ENCODE data around the gene LRATD1. TPM values are rescaled to one million over a fixed set of nuclear protein-coding genes. Genes with fewer than 3 reads are reported as not detected.

LRATD1 gene
- total RNA-seq, 1 experiment from 2014 or later = not detected

DNA sequence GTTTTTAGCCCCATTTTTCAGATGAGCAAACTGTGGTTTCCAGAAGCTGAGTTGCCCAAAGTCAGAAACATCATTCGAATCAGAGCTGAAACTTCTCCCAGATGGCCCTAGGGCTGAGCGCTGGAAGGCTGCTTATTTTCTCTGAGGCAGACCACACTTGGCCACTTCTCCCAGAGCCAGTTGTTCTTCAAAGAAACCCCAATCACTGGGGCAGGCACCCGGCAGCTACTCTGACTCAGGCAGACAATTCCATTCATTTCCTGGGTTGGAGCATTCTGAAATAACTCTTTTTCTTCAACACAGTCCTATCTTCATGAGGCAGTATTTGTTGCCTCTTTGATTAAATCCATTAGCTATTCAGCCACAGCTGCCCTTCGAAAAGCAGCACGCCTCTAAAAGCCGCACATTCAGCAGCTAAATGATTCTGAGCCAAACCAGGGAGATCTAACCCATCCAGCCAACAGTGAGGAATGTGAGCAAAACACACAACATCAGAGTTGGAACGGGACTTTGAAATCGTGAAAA, 40.9 kb downstream of the LRATD1 start:
- Histone ChIP-seq H3K9me2 (replicated peaks; ENCODE audit: insufficient read depth, low read length) (no peaks in the 10 kb centered on the region), H3K4me2 (ENCODE audit: low read depth, low read length, poor library complexity, severe bottlenecking) (no peak overlapping the region), H2AFZ (ENCODE audit: low read length) (no peak overlapping the region), H3K36me3 (ENCODE audit: insufficient read depth, low read length) (no peaks in the 10 kb centered on the region), H3K9ac (ENCODE audit: low read length) (no peak overlapping the region), H3K4me1 (ENCODE audit: low read length) (no peaks in the 10 kb centered on the region), H4K20me1 (ENCODE audit: insufficient read depth, low read depth, low read length) (no peaks in the 10 kb centered on the region), H3K79me2 (ENCODE audit: low read length) (no peaks in the 10 kb centered on the region), H3K27ac (ENCODE audit: low read length) (no peak overlapping the region), H3K9me3 (ENCODE audit: low read length) (no peaks in the 10 kb centered on the region), H3K27me3 (ENCODE audit: low read length) (no peaks in the 10 kb centered on the region), H3K4me3 (ENCODE audit: low read length) (no peak overlapping the region)
- no peak for DNase-seq

DNA sequence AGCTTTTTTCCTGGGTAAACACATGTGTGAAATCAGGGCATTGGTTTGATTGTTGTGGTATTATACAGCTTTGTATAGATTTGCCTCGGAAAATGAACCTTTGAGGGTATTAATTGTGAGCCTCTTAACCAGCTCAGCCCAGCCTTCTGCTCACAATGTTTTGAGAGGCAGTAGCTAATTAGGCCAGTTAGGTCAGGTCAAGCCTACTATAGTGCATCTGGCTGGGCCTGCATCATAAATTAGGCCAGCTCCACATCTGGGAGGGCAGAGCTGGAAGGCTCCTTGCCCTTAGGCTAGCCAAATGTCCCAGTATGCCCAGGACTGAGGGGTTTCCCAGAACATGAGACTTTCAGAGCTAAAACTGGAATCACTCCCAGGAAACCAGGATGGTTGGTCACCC, 43.0 kb downstream of the LRATD1 start:
- H3K4me2 ChIP-seq (ENCODE audit: low read depth, low read length, poor library complexity, severe bottlenecking) = no peak overlapping the region
- no peak overlapping the region for H2AFZ ChIP-seq (ENCODE audit: low read length)
- H4K20me1 ChIP-seq (ENCODE audit: insufficient read depth, low read depth, low read length) = no peaks in the 10 kb centered on the region

DNA sequence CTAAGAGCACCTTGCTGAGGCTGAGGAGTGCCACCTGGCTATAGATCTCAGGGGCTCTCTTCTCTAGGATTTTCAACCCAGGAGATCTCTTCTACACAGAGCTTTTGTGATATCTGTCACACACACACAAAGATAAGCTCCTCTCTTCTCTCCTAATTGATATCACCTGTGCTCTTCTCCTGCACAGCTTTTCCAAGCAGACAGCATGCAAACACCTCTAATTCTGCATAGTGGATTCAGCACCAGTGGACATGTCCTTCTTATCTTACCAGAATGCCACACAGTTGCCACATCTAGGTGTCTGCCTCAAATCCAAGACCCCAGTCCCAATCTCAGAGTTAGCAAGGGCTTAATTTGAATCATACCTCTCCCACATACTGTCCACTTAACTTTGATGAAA, 43.9 kb downstream of the LRATD1 start:
- Histone ChIP-seq H3K79me2 (ENCODE audit: low read length) (no peaks in the 10 kb centered on the region), H4K20me1 (ENCODE audit: insufficient read depth, low read depth, low read length) (no peaks in the 10 kb centered on the region), H3K9me3 (ENCODE audit: low read length) (no peaks in the 10 kb centered on the region), H3K4me1 (ENCODE audit: low read length) (peaks cover 2% of the 10 kb centered on the region; the same call in 1 of the 2 replicates), H3K36me3 (ENCODE audit: insufficient read depth, low read length) (no peaks in the 10 kb centered on the region), H3K9ac (ENCODE audit: low read length) (no peak overlapping the region), H3K9me2 (replicated peaks; ENCODE audit: insufficient read depth, low read length) (no peaks in the 10 kb centered on the region), H3K4me2 (ENCODE audit: low read depth, low read length, poor library complexity, severe bottlenecking) (no peak overlapping the region), H3K27me3 (ENCODE audit: low read length) (no peaks in the 10 kb centered on the region), H3K27ac (ENCODE audit: low read length) (no peak overlapping the region), H3K4me3 (ENCODE audit: low read length) (no peak overlapping the region), H2AFZ (ENCODE audit: low read length) (no peak overlapping the region)
- no peak for DNase-seq

More for the DNA sequence above, 43.0 kb downstream of the LRATD1 start:
- Histone ChIP-seq H3K4me3 (ENCODE audit: low read length) (no peak overlapping the region), H3K27me3 (ENCODE audit: low read length) (no peaks in the 10 kb centered on the region), H3K9me2 (replicated peaks; ENCODE audit: insufficient read depth, low read length) (no peaks in the 10 kb centered on the region), H3K4me1 (ENCODE audit: low read length) (peaks cover 2% of the 10 kb centered on the region; the same call in 1 of the 2 replicates), H3K9ac (ENCODE audit: low read length) (no peak overlapping the region), H3K36me3 (ENCODE audit: insufficient read depth, low read length) (no peaks in the 10 kb centered on the region), H3K27ac (ENCODE audit: low read length) (no peak overlapping the region), H3K9me3 (ENCODE audit: low read length) (no peaks in the 10 kb centered on the region), H3K79me2 (ENCODE audit: low read length) (no peaks in the 10 kb centered on the region)
- no peak for DNase-seq

DNA sequence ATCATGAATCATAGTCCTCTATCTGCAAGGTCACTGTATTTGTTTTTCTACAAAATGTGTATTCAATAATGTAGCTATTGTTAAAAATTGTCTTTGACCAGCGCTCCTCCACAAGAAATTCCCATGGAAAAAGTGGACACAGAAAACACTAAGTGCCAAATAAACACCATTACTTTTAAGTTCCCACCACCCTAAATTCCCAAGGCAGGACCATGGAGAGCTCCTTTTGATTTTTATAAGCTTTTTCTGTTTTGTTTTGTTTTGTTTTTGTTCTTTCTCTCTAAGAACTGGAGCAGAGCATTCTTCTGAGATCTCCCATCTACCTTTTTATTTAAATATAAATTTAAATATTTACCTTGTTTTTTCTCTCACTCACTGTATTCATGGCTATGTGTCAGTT, 44.5 kb downstream of the LRATD1 start:
- H3K9me2 ChIP-seq (replicated peaks; ENCODE audit: insufficient read depth, low read length) = no peaks in the 10 kb centered on the region
- no peaks in the 10 kb centered on the region for H3K27me3 ChIP-seq (ENCODE audit: low read length)
- no peaks in the 10 kb centered on the region for H4K20me1 ChIP-seq (ENCODE audit: insufficient read depth, low read depth, low read length)
- no peak overlapping the region for H3K4me2 ChIP-seq (ENCODE audit: low read depth, low read length, poor library complexity, severe bottlenecking)
- no peak overlapping the region for H2AFZ ChIP-seq (ENCODE audit: low read length)
- no peaks in the 10 kb centered on the region for H3K36me3 ChIP-seq (ENCODE audit: insufficient read depth, low read length)
- H3K4me1 ChIP-seq (ENCODE audit: low read length) = peaks cover 2% of the 10 kb centered on the region; the same call in 1 of the 2 replicates
- H3K9me3 ChIP-seq (ENCODE audit: low read length) = no peaks in the 10 kb centered on the region
- H3K27ac ChIP-seq (ENCODE audit: low read length) = no peak overlapping the region
- no peaks in the 10 kb centered on the region for H3K79me2 ChIP-seq (ENCODE audit: low read length)
- H3K4me3 ChIP-seq (ENCODE audit: low read length) = no peak overlapping the region
- DNase-seq = no peak
- no peak overlapping the region for H3K9ac ChIP-seq (ENCODE audit: low read length)

DNA sequence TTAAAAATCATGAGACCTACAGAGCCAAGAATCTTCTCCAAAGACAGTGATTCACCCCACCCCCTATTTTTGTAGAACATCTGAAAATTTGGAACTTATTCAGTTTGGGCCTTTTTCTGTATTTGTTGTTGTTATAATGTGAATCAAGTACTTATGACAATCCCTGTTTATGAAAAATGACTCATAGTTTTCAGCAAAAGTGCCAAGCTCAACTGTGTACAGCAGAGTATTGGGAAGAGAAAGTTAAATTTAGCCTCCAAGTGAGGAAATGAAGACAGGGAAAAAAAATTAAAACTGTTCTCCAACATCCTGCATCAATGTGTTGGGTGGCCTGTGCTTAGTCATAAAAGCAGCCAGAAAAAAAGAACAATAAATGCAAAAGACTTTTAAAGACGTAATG, 46.2 kb downstream of the LRATD1 start:
- peaks cover 2% of the 10 kb centered on the region; the same call in 1 of the 2 replicates for H3K4me1 ChIP-seq (ENCODE audit: low read length)
- no peak overlapping the region for H3K9ac ChIP-seq (ENCODE audit: low read length)
- H3K4me3 ChIP-seq (ENCODE audit: low read length) = no peak overlapping the region
- no peak overlapping the region for H3K27ac ChIP-seq (ENCODE audit: low read length)
- H3K36me3 ChIP-seq (ENCODE audit: insufficient read depth, low read length) = no peaks in the 10 kb centered on the region
- no peaks in the 10 kb centered on the region for H3K9me2 ChIP-seq (replicated peaks; ENCODE audit: insufficient read depth, low read length)
- no peak overlapping the region for H3K4me2 ChIP-seq (ENCODE audit: low read depth, low read length, poor library complexity, severe bottlenecking)
- no peaks in the 10 kb centered on the region for H3K27me3 ChIP-seq (ENCODE audit: low read length)
- no peak overlapping the region for H2AFZ ChIP-seq (ENCODE audit: low read length)
- DNase-seq = no peak
- no peaks in the 10 kb centered on the region for H3K9me3 ChIP-seq (ENCODE audit: low read length)
- H4K20me1 ChIP-seq (ENCODE audit: insufficient read depth, low read depth, low read length) = no peaks in the 10 kb centered on the region
- no peaks in the 10 kb centered on the region for H3K79me2 ChIP-seq (ENCODE audit: low read length)

DNA sequence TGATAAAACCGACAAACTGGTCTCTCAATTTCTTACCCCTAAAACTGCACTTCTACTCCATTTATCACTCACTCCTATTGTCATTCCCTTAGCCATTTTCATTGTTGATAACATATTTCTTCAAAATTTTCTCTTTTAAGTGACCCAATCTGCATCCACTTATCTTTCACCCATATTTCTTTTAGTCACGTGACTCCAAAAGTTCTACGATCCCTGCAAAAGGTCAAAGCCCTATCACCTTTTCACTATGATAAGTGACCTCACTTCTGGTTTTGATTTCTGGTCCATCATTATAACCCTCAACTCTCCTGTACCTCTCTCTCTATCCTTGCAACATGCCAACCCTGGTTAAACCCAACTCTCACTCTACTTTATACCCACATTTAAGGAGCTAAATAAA, 49.1 kb downstream of the LRATD1 start:
- Histone ChIP-seq H4K20me1 (ENCODE audit: insufficient read depth, low read depth, low read length) (no peaks in the 10 kb centered on the region), H3K27ac (ENCODE audit: low read length) (no peak overlapping the region), H3K9ac (ENCODE audit: low read length) (no peak overlapping the region), H3K27me3 (ENCODE audit: low read length) (no peaks in the 10 kb centered on the region), H3K79me2 (ENCODE audit: low read length) (no peaks in the 10 kb centered on the region), H3K9me2 (replicated peaks; ENCODE audit: insufficient read depth, low read length) (no peaks in the 10 kb centered on the region; the same call in 1 of the 2 replicates), H3K36me3 (ENCODE audit: insufficient read depth, low read length) (no peaks in the 10 kb centered on the region), H3K4me1 (ENCODE audit: low read length) (peaks cover 2% of the 10 kb centered on the region; the same call in 1 of the 2 replicates), H2AFZ (ENCODE audit: low read length) (no peak overlapping the region), H3K9me3 (ENCODE audit: low read length) (no peaks in the 10 kb centered on the region), H3K4me3 (ENCODE audit: low read length) (no peak overlapping the region), H3K4me2 (ENCODE audit: low read depth, low read length, poor library complexity, severe bottlenecking) (no peak overlapping the region)
- DNase-seq = no peak
